H9 (cell line): ENCODE data around the gene CEP68. TPM values are rescaled to one million over a fixed set of nuclear protein-coding genes. Genes with fewer than 3 reads are reported as not detected.

Source experiments
- DNase-seq: peaks from one replicate; pipeline ENCODE4 v3.0.0-alpha.2; 2017
- H2AFZ ChIP-seq: one replicate; pipeline ENCODE4 v1.6.1; 2013; ENCODE audit warnings: mild to moderate bottlenecking, low read length, control low read depth, moderate library complexity
- H2AK5ac ChIP-seq: 2 replicates; pipeline ENCODE4 v1.6.1; 2013; ENCODE audit warnings: low read length, control low read depth, mixed read lengths; ENCODE audit not compliant: insufficient read length
- H2BK120ac ChIP-seq: one replicate; pipeline ENCODE4 v1.6.1; 2013; ENCODE audit warnings: low read depth, mild to moderate bottlenecking, low read length, control low read depth, inconsistent platforms; ENCODE audit not compliant: poor library complexity, severe bottlenecking
- H2BK12ac ChIP-seq: 2 replicates; pipeline ENCODE4 v1.6.1; 2013; ENCODE audit warnings: low read length, control low read depth, mixed read lengths, low read depth; ENCODE audit not compliant: insufficient read length
- H2BK15ac ChIP-seq: 2 replicates; pipeline ENCODE4 v1.6.1; 2013; ENCODE audit warnings: low read depth, low read length, control low read depth
- H2BK20ac ChIP-seq: one replicate; pipeline ENCODE4 v1.6.1; 2013; ENCODE audit warnings: low read depth, mild to moderate bottlenecking, low read length, control low read depth, inconsistent platforms; ENCODE audit not compliant: poor library complexity, severe bottlenecking
- H2BK5ac ChIP-seq: 2 replicates; pipeline ENCODE4 v1.6.1; 2013; ENCODE audit warnings: low read length, control low read depth, mixed read lengths; ENCODE audit not compliant: insufficient read length
- H3K14ac ChIP-seq: 2 replicates; pipeline ENCODE4 v1.6.1; 2013; ENCODE audit warnings: low read length, control low read depth; ENCODE audit not compliant: insufficient read depth
- H3K18ac ChIP-seq: 2 replicates; pipeline ENCODE4 v1.6.1; 2013; ENCODE audit warnings: low read depth, mild to moderate bottlenecking, mixed read lengths, low read length, control low read depth; ENCODE audit not compliant: insufficient read length
- H3K23ac ChIP-seq: 2 replicates; pipeline ENCODE4 v1.6.1; 2013; ENCODE audit warnings: low read length, control low read depth, mixed read lengths, low read depth; ENCODE audit not compliant: insufficient read length
- H3K23me2 ChIP-seq: 2 replicates; pipeline ENCODE4 v1.6.1; 2013; ENCODE audit warnings: low read depth, mild to moderate bottlenecking, mixed read lengths, low read length, control low read depth; ENCODE audit not compliant: insufficient read length, poor library complexity, severe bottlenecking
- H3K27ac ChIP-seq: 2 replicates; pipeline ENCODE4 v1.5.1; 2013; ENCODE audit warnings: low read length, control low read depth, mixed read lengths, low read depth; ENCODE audit not compliant: insufficient read length
- H3K27me3 ChIP-seq: 2 replicates; pipeline ENCODE4 v1.6.1; 2013; ENCODE audit warnings: low read length, control low read depth, inconsistent platforms; ENCODE audit not compliant: insufficient read depth
- H3K4ac ChIP-seq: 2 replicates; pipeline ENCODE4 v1.6.1; 2013; ENCODE audit warnings: low read depth, mild to moderate bottlenecking, control low read depth, inconsistent platforms, low read length, moderate library complexity
- H3K4me1 ChIP-seq: 2 replicates; pipeline ENCODE4 v1.6.1; 2013; ENCODE audit warnings: low read length, control low read depth, inconsistent platforms; ENCODE audit not compliant: insufficient read depth
- H3K4me2 ChIP-seq: 2 replicates; pipeline ENCODE4 v1.6.1; 2013; ENCODE audit warnings: low read length, control low read depth, mixed read lengths; ENCODE audit not compliant: insufficient read length, insufficient read depth
- H3K56ac ChIP-seq: 2 replicates; pipeline ENCODE4 v1.6.1; 2013; ENCODE audit warnings: low read depth, mild to moderate bottlenecking, mixed read lengths, low read length, control low read depth; ENCODE audit not compliant: insufficient read length
- H3K79me1 ChIP-seq: 2 replicates; pipeline ENCODE4 v1.6.1; 2013; ENCODE audit warnings: low read depth, mild to moderate bottlenecking, moderate library complexity, low read length, control low read depth, inconsistent platforms; ENCODE audit not compliant: insufficient read depth, poor library complexity, severe bottlenecking
- H3K79me2 ChIP-seq: 2 replicates; pipeline ENCODE4 v1.6.1; 2013; ENCODE audit warnings: low read length, control low read depth, inconsistent platforms; ENCODE audit not compliant: insufficient read depth
- H3K9ac ChIP-seq: 2 replicates; pipeline ENCODE4 v1.6.1; 2013; ENCODE audit warnings: low read length, control low read depth, mixed read lengths; ENCODE audit not compliant: insufficient read length; ENCODE audit errors: extremely low read depth
- H3K9me3 ChIP-seq: one replicate; pipeline ENCODE4 v1.6.1; 2013; ENCODE audit warnings: low read depth, low read length, inconsistent platforms; ENCODE audit not compliant: control insufficient read depth
- H3T11ph ChIP-seq: one replicate; pipeline ENCODE4 v1.6.1; 2013; ENCODE audit warnings: mild to moderate bottlenecking, low read length, control low read depth, inconsistent platforms
- H4K20me1 ChIP-seq: one replicate; pipeline ENCODE4 v1.6.1; 2013; ENCODE audit not compliant: control insufficient read depth, insufficient read length, insufficient read depth
- H4K5ac ChIP-seq: 2 replicates; pipeline ENCODE4 v1.6.1; 2013; ENCODE audit warnings: low read depth, mild to moderate bottlenecking, mixed read lengths, low read length, control low read depth; ENCODE audit not compliant: insufficient read length
- H4K8ac ChIP-seq: replicated peaks from 2 replicates; pipeline ENCODE4 v1.6.1; 2013; ENCODE audit warnings: low read length, control low read depth, mixed read lengths, low read depth; ENCODE audit not compliant: insufficient read length
- H4K91ac ChIP-seq: 2 replicates; pipeline ENCODE4 v1.6.1; 2013; ENCODE audit warnings: low read depth, mild to moderate bottlenecking, moderate library complexity, mixed read lengths, low read length, control low read depth; ENCODE audit not compliant: insufficient read length
- H3K27ac Mint-ChIP-seq, 3 experiments: 2 replicates in 2 of 3; 3 replicates in 1 of 3; pipeline ENCODE4 v1.8.0; 2020 to 2021; ENCODE audit warnings: mixed read lengths in 3 of 3, mild to moderate bottlenecking in 1 of 3, moderate library complexity in 1 of 3
- H3K27me3 Mint-ChIP-seq: 2 replicates; pipeline ENCODE4 v1.8.0; 2021; ENCODE audit warnings: low read depth, mild to moderate bottlenecking, moderate library complexity, mixed read lengths
- H3K36me3 Mint-ChIP-seq, 3 experiments: 2 replicates in 2 of 3; 3 replicates in 1 of 3; pipeline ENCODE4 v1.8.0; 2020 to 2021; ENCODE audit warnings: low read depth in 3 of 3, mixed read lengths in 3 of 3; ENCODE audit not compliant: insufficient read depth in 1 of 3
- H3K4me1 Mint-ChIP-seq, 2 experiments: 2 replicates each; pipeline ENCODE4 v1.8.0; 2020; ENCODE audit warnings: mixed read lengths in 2 of 2
- H3K4me3 Mint-ChIP-seq, 2 experiments: 2 replicates in 1 of 2; 3 replicates in 1 of 2; pipeline ENCODE4 v1.8.0; 2020 to 2021; ENCODE audit warnings: mild to moderate bottlenecking in 2 of 2, mixed read lengths in 2 of 2, moderate library complexity in 1 of 2
- H3K9me3 Mint-ChIP-seq, 2 experiments: 2 replicates in 1 of 2; 3 replicates in 1 of 2; pipeline ENCODE4 v1.8.0; 2020; ENCODE audit warnings: mild to moderate bottlenecking in 2 of 2, mixed read lengths in 2 of 2, moderate library complexity in 1 of 2
- WGBS: extraction: QIAGEN DNeasy Blood & Tissue Kit; methylation state at CpG from one replicate; pipeline ENCODE4 v1.1.7; 2013; ENCODE audit warnings: missing lambda C conversion rate, low lambda C conversion rate, mixed read lengths; ENCODE audit not compliant: insufficient read length; ENCODE audit errors: extremely low coverage; 5-methylcytosine and 5-hydroxymethylcytosine counted together
- total RNA-seq: library from RNA; stranded (reverse); gene quantifications from 2 replicates; pipeline ENCODE4 v1.2.1, GENCODE V29; 2021
- TF ChIP-seq, protein P1 (sequence below): fragments of 200-600 bp; sonication (generic); conservative IDR thresholded peaks from 3 replicates; pipeline ENCODE4 v1.8.0; 2021; ENCODE audit warnings: antibody characterized with exemption, mild to moderate bottlenecking

CEP68 gene
- total RNA-seq, 1 experiment from 2014 or later = 20.2 TPM

DNA sequence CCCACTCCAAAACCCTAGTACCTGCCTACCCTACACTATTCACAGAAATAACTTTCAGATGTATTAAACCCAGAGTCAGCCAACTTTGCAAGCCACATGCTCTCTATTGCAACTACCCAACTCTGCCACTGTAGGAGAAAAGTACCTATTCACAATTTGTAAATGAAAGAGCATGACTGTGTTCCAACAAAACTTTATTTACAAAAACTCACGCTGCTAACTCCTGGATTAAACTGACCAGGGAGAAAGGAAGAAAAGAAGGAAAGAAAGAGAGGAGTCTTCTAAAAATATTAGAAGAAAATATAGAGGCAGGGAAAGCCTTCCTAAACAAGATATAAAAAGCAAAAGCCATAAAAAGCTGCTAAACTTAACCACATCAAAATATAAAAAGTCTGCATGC, 42.4 kb upstream of the CEP68 start:
- Histone ChIP-seq H4K8ac (no peak overlapping the region), H2BK120ac (no peak overlapping the region), H3K27me3 (no peaks in the 10 kb centered on the region), H3K4me1 (no peaks in the 10 kb centered on the region; the same call in 1 of the 2 replicates), H3K23me2 (no peaks in the 10 kb centered on the region), H3K9me3 (no peaks in the 10 kb centered on the region), H3K14ac (no peak overlapping the region), H4K20me1 (no peaks in the 10 kb centered on the region), H3K23ac (no peak overlapping the region), H3K4ac (no peak overlapping the region), H2AK5ac (no peak overlapping the region), H3T11ph (no peak overlapping the region), H2BK20ac (no peak overlapping the region), H2BK12ac (no peak overlapping the region), H3K79me2 (no peaks in the 10 kb centered on the region), H3K9ac (no peak overlapping the region), H3K27ac (no peak overlapping the region), H3K79me1 (no peaks in the 10 kb centered on the region), H4K91ac (no peak overlapping the region), H2BK15ac (no peak overlapping the region), H2BK5ac (no peak overlapping the region), H3K4me2 (no peak overlapping the region), H3K56ac (no peak overlapping the region), H4K5ac (no peak overlapping the region), H2AFZ (no peak overlapping the region), H3K18ac (no peak overlapping the region)
- Mint-ChIP-seq H3K9me3 (no peaks in the 10 kb centered on the region), H3K4me3 (no peak overlapping the region), H3K27me3 (no peaks in the 10 kb centered on the region), H3K4me1 (peaks cover 13 to 15% of the 10 kb centered on the region in 2 experiments), H3K36me3 (peaks cover 0 to 2% (median 0%) of the 10 kb centered on the region in 3 experiments; a peak in 2 of 7 replicates), H3K27ac (peak overlapping the region in 1 of 3 experiments; percentile 90; a peak in 2 of 7 replicates)
- no CpG with 5 or more reads among the region's 1 CpG for WGBS
- TF ChIP-seq, protein P1, sequence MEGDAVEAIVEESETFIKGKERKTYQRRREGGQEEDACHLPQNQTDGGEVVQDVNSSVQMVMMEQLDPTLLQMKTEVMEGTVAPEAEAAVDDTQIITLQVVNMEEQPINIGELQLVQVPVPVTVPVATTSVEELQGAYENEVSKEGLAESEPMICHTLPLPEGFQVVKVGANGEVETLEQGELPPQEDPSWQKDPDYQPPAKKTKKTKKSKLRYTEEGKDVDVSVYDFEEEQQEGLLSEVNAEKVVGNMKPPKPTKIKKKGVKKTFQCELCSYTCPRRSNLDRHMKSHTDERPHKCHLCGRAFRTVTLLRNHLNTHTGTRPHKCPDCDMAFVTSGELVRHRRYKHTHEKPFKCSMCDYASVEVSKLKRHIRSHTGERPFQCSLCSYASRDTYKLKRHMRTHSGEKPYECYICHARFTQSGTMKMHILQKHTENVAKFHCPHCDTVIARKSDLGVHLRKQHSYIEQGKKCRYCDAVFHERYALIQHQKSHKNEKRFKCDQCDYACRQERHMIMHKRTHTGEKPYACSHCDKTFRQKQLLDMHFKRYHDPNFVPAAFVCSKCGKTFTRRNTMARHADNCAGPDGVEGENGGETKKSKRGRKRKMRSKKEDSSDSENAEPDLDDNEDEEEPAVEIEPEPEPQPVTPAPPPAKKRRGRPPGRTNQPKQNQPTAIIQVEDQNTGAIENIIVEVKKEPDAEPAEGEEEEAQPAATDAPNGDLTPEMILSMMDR = no peak
- no peak for DNase-seq
